Parathyroid adenoma (tissue), 2 donors: Measurements from ENCODE around the gene EPS15.

Source experiments
- H2AFZ ChIP-seq: fragments of 300-600 bp; sonication (generic); one replicate; pipeline ENCODE4 v1.7.0; 2017; ENCODE audit warnings: antibody characterized with exemption, mild to moderate bottlenecking
- H3K27ac ChIP-seq: fragments of 300-600 bp; sonication (generic); one replicate; pipeline ENCODE4 v1.7.0; 2017
- H3K27me3 ChIP-seq: fragments of 300-600 bp; sonication (generic); one replicate; pipeline ENCODE4 v1.7.0; 2017; ENCODE audit warnings: low read length; ENCODE audit not compliant: control insufficient read depth, insufficient read depth
- H3K36me3 ChIP-seq: fragments of 300-600 bp; sonication (generic); one replicate; pipeline ENCODE4 v1.7.0; 2017; ENCODE audit warnings: low read length; ENCODE audit not compliant: control insufficient read depth, insufficient read depth
- H3K4me1 ChIP-seq: fragments of 300-600 bp; sonication (generic); one replicate; pipeline ENCODE4 v1.7.0; 2017; ENCODE audit warnings: control low read depth
- H3K4me2 ChIP-seq: fragments of 300-600 bp; sonication (generic); one replicate; pipeline ENCODE4 v1.7.0; 2017; ENCODE audit warnings: low read length
- H3K4me3 ChIP-seq: fragments of 300-600 bp; sonication (generic); one replicate; pipeline ENCODE4 v1.7.0; 2017; ENCODE audit warnings: low read depth, low read length
- H3K79me2 ChIP-seq: fragments of 300-600 bp; sonication (generic); one replicate; pipeline ENCODE4 v1.7.0; 2017; ENCODE audit warnings: control low read depth
- H3K9ac ChIP-seq: fragments of 300-600 bp; sonication (generic); one replicate; pipeline ENCODE4 v1.7.0; 2017; ENCODE audit warnings: mild to moderate bottlenecking
- H3K9me3 ChIP-seq: fragments of 300-600 bp; sonication (generic); one replicate; pipeline ENCODE4 v1.7.0; 2017; ENCODE audit warnings: low read length; ENCODE audit not compliant: control insufficient read depth
- CTCF ChIP-seq: fragments of 300-600 bp; sonication (generic); IDR thresholded peaks from one replicate; pipeline ENCODE4 v1.7.0; 2017; ENCODE audit warnings: antibody characterized with exemption, mild to moderate bottlenecking
- donor health status: primary hyperparathyroidism.

Gene EPS15

GRCh38 chr1:51346086-51346942 is 172.8 kb downstream of the EPS15 start:
- H3K79me2 ChIP-seq: no peaks in the 10 kb centered on the region
- no peak overlapping the region for H3K4me2 ChIP-seq
- no peak for TF ChIP-seq CTCF
- no peak overlapping the region for H3K4me3 ChIP-seq
- H2AFZ ChIP-seq: no peak overlapping the region
- peak overlapping the region; percentile 24 for H3K27ac ChIP-seq
- peaks cover 2% of the 10 kb centered on the region for H3K4me1 ChIP-seq
- no peaks in the 10 kb centered on the region for H3K36me3 ChIP-seq
- H3K9me3 ChIP-seq: no peaks in the 10 kb centered on the region
- H3K27me3 ChIP-seq: no peaks in the 10 kb centered on the region
- no peak overlapping the region for H3K9ac ChIP-seq

- H3K4me3 ChIP-seq: no peak overlapping the region
Observed at GRCh38 chr1:51345300-51345687, 173.8 kb downstream of the EPS15 start.

GRCh38 chr1:51344602-51345299 is 174.3 kb downstream of the EPS15 start:
- H3K4me3 ChIP-seq: no peak overlapping the region
- no peak overlapping the region for H3K9ac ChIP-seq
- peak overlapping the region; percentile 52 for H3K4me2 ChIP-seq
- no peak for TF ChIP-seq CTCF
- no peaks in the 10 kb centered on the region for H3K79me2 ChIP-seq
- H3K4me1 ChIP-seq: peaks cover 2% of the 10 kb centered on the region
- no peaks in the 10 kb centered on the region for H3K36me3 ChIP-seq
- H3K27me3 ChIP-seq: no peaks in the 10 kb centered on the region
- H2AFZ ChIP-seq: peak overlapping the region; percentile 79
- H3K27ac ChIP-seq: no peak overlapping the region
- no peaks in the 10 kb centered on the region for H3K9me3 ChIP-seq

More at GRCh38 chr1:51345300-51345687, 173.8 kb downstream of the EPS15 start:
- Histone ChIP-seq H3K36me3 (no peaks in the 10 kb centered on the region), H3K27ac (no peak overlapping the region), H3K4me1 (peaks cover 2% of the 10 kb centered on the region), H3K4me2 (no peak overlapping the region), H3K9me3 (no peaks in the 10 kb centered on the region), H3K9ac (no peak overlapping the region), H3K27me3 (no peaks in the 10 kb centered on the region), H3K79me2 (no peaks in the 10 kb centered on the region), H2AFZ (peak overlapping the region; percentile 33)
- no peak for TF ChIP-seq CTCF

GRCh38 chr1:51344276-51344601 is 174.8 kb downstream of the EPS15 start:
- H3K79me2 ChIP-seq: no peaks in the 10 kb centered on the region
- H3K4me2 ChIP-seq: no peak overlapping the region
- H3K9ac ChIP-seq: no peak overlapping the region
- no peaks in the 10 kb centered on the region for H3K27me3 ChIP-seq
- H3K4me1 ChIP-seq: peaks cover 2% of the 10 kb centered on the region
- H3K27ac ChIP-seq: no peak overlapping the region
- no peaks in the 10 kb centered on the region for H3K9me3 ChIP-seq
- H2AFZ ChIP-seq: peak overlapping the region; percentile 79
- TF ChIP-seq CTCF: no peak
- H3K36me3 ChIP-seq: no peaks in the 10 kb centered on the region
- no peak overlapping the region for H3K4me3 ChIP-seq
